Osteoblast (primary cell): ENCODE data around the gene SLC9A3. TPM values are rescaled to one million over a fixed set of nuclear protein-coding genes. Genes with fewer than 3 reads are reported as not detected.

ENCODE experiments used
- DNase-seq: peaks from one replicate; pipeline ENCODE4 v3.0.0; 2011; ENCODE audit warnings: low spot score, mixed read lengths; ENCODE audit not compliant: insufficient read length; ENCODE audit errors: missing footprints
- H2AFZ ChIP-seq: 2 replicates; pipeline ENCODE4 v1.6.0; 2011; ENCODE audit warnings: mild to moderate bottlenecking, low read length
- H3K27ac ChIP-seq: 2 replicates; pipeline ENCODE4 v1.5.1; 2011; ENCODE audit warnings: mild to moderate bottlenecking, low read depth, low read length, moderate library complexity
- H3K27me3 ChIP-seq: 2 replicates; pipeline ENCODE4 v1.6.0; 2012; ENCODE audit warnings: mild to moderate bottlenecking, control low read depth, inconsistent platforms, low read length, moderate library complexity; ENCODE audit not compliant: insufficient read depth
- H3K36me3 ChIP-seq: 2 replicates; pipeline ENCODE4 v1.5.1; 2011; ENCODE audit warnings: mild to moderate bottlenecking, low read length, control low read depth, moderate library complexity; ENCODE audit not compliant: insufficient read depth
- H3K4me1 ChIP-seq: 2 replicates; pipeline ENCODE4 v1.5.1; 2011; ENCODE audit warnings: mild to moderate bottlenecking, low read length, control low read depth, moderate library complexity; ENCODE audit not compliant: insufficient read depth
- H3K4me2 ChIP-seq: 2 replicates; pipeline ENCODE4 v1.6.0; 2011; ENCODE audit warnings: mild to moderate bottlenecking, low read length; ENCODE audit not compliant: insufficient read depth
- H3K4me3 ChIP-seq: fragments of 200-600 bp; sonication (generic); 3 replicates; pipeline ENCODE4 v1.5.1; 2012; ENCODE audit warnings: mild to moderate bottlenecking, low read length, inconsistent platforms; ENCODE audit not compliant: insufficient read depth
- H3K79me2 ChIP-seq: 2 replicates; pipeline ENCODE4 v1.6.0; 2012; ENCODE audit warnings: mild to moderate bottlenecking, low read length, control low read depth, inconsistent platforms; ENCODE audit not compliant: insufficient read depth
- H3K9me3 ChIP-seq: 2 replicates; pipeline ENCODE4 v1.5.1; 2011; ENCODE audit warnings: low read depth, low read length, control low read depth
- H4K20me1 ChIP-seq: 2 replicates; pipeline ENCODE4 v1.6.0; 2012; ENCODE audit warnings: mild to moderate bottlenecking, low read length, control low read depth; ENCODE audit not compliant: insufficient read depth
- CTCF ChIP-seq: IDR thresholded peaks from 2 replicates; pipeline ENCODE4 v1.5.1; 2011; ENCODE audit warnings: mild to moderate bottlenecking, low read depth, low read length, moderate library complexity; ENCODE audit errors: extremely low read depth
- total RNA-seq: library from RNA; depleted of rRNA; stranded (reverse); fragments of >200 nt; gene quantifications from 2 replicates; pipeline ENCODE4 v1.2.3, GENCODE V29; 2012

SLC9A3 gene
- total RNA-seq, 1 donor: 1.4 TPM

GRCh38 chr5:431001-431710 lies 93.1 kb downstream of the SLC9A3 start:
- peaks cover 12% of the 10 kb centered on the region for H3K4me1 ChIP-seq
- no peaks in the 10 kb centered on the region for H4K20me1 ChIP-seq
- DNase-seq: peak; percentile 94
- H2AFZ ChIP-seq: no peak overlapping the region
- no peaks in the 10 kb centered on the region for H3K27me3 ChIP-seq
- H3K79me2 ChIP-seq: peaks cover 5% of the 10 kb centered on the region
- H3K36me3 ChIP-seq: peaks cover 87% of the 10 kb centered on the region
- H3K27ac ChIP-seq: peak overlapping the region; percentile 79
- no peaks in the 10 kb centered on the region for H3K9me3 ChIP-seq
- H3K4me3 ChIP-seq: no peak overlapping the region
- no peak overlapping the region for H3K4me2 ChIP-seq
- peak; percentile 59 for TF ChIP-seq CTCF

GRCh38 chr5:430214-430925 lies 93.9 kb downstream of the SLC9A3 start:
- Histone ChIP-seq H3K4me2 (no peak overlapping the region), H3K79me2 (peaks cover 6% of the 10 kb centered on the region), H3K4me3 (no peak overlapping the region), H3K27ac (peak overlapping the region; percentile 79), H2AFZ (no peak overlapping the region), H3K27me3 (no peaks in the 10 kb centered on the region), H3K9me3 (no peaks in the 10 kb centered on the region), H3K4me1 (peaks cover 12% of the 10 kb centered on the region), H4K20me1 (no peaks in the 10 kb centered on the region), H3K36me3 (peaks cover 92% of the 10 kb centered on the region)
- peak; percentile 79 for DNase-seq
- TF ChIP-seq CTCF: no peak

GRCh38 chr5:429453-430188 lies 94.6 kb downstream of the SLC9A3 start:
- no peak overlapping the region for H3K4me3 ChIP-seq
- no peaks in the 10 kb centered on the region for H4K20me1 ChIP-seq
- peaks cover 13% of the 10 kb centered on the region for H3K4me1 ChIP-seq
- TF ChIP-seq CTCF: no peak
- H3K27me3 ChIP-seq: no peaks in the 10 kb centered on the region
- H3K9me3 ChIP-seq: no peaks in the 10 kb centered on the region
- H2AFZ ChIP-seq: no peak overlapping the region
- peak overlapping the region; percentile 79 for H3K27ac ChIP-seq
- H3K79me2 ChIP-seq: peaks cover 6% of the 10 kb centered on the region
- DNase-seq: peak; percentile 97
- H3K36me3 ChIP-seq: peaks cover 85% of the 10 kb centered on the region
- no peak overlapping the region for H3K4me2 ChIP-seq
